Esophagus muscularis mucosa (tissue), 3 donors: ENCODE results near the gene RHOD.

Experiments used
- POLR2A ChIP-seq: fragments of 450-650 bp; IDR thresholded peaks from one replicate; pipeline ENCODE4 v1.6.1; 2017; ENCODE audit warnings: antibody characterized with exemption, moderate library complexity, mild to moderate bottlenecking, low read depth
- TF ChIP-seq, protein P1 (sequence below), 3 experiments: fragments of 200-600 bp in 2 of 3; fragments of 450-650 bp in 1 of 3; sonication (generic) in 2 of 3; IDR thresholded peaks; one replicate each; pipeline ENCODE4 v1.5.1; 2017 to 2019; ENCODE audit warnings: antibody characterized with exemption in 3 of 3, mild to moderate bottlenecking in 2 of 3, moderate library complexity in 1 of 3

GRCh38 chr11:67076202-67076601 lies 19.6 kb downstream of the RHOD start:
- TF ChIP-seq, protein P1, sequence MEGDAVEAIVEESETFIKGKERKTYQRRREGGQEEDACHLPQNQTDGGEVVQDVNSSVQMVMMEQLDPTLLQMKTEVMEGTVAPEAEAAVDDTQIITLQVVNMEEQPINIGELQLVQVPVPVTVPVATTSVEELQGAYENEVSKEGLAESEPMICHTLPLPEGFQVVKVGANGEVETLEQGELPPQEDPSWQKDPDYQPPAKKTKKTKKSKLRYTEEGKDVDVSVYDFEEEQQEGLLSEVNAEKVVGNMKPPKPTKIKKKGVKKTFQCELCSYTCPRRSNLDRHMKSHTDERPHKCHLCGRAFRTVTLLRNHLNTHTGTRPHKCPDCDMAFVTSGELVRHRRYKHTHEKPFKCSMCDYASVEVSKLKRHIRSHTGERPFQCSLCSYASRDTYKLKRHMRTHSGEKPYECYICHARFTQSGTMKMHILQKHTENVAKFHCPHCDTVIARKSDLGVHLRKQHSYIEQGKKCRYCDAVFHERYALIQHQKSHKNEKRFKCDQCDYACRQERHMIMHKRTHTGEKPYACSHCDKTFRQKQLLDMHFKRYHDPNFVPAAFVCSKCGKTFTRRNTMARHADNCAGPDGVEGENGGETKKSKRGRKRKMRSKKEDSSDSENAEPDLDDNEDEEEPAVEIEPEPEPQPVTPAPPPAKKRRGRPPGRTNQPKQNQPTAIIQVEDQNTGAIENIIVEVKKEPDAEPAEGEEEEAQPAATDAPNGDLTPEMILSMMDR (IDR thresholded peaks at IDR 0.05), result no peak
- no peak for TF ChIP-seq POLR2A
